Measurements from ENCODE around the gene CFB. TPM values are rescaled to one million over a fixed set of nuclear protein-coding genes. Genes with fewer than 3 reads are reported as not detected.

CFB gene
- total RNA-seq, 4 donors from 2014 or later, result 3.7 to 6.8 (median 5.1) TPM

DNA sequence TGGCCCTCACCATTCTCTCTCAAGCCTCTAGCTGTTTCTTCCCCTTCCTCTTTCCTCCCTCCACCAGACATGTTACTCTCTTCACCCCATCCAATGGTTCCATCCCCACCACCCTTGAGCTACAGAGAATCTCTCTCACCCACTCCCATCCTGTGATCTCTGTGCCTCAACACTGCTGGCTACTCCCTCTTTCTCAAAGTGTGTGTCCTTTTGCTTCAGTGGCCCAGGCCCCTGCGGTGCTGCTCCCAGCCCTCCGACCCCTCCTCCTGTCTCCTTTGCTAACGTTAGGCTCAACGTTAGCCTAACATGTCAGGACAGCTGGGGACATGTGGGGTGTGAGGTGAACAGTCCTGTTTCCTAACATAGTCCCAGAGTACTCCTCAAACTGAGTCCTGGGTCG, 7.0 kb downstream of the CFB start:
- DNase-seq (ENCODE audit: low spot score in 2 of 2), result no peak
- H3K27ac ChIP-seq, result no peak overlapping the region
- H3K4me3 ChIP-seq, result no peak overlapping the region
- 72% methylated on average over 5 of the region's 5 CpGs for WGBS
- no peaks in the 10 kb centered on the region for H3K27me3 ChIP-seq
- TF ChIP-seq POLR2A (IDR thresholded peaks at IDR 0.05) (no peak), POLR2AphosphoS5 (IDR thresholded peaks at IDR 0.05) (no peak), EP300 (IDR thresholded peaks at IDR 0.05) (no peak)
- TF ChIP-seq, protein P1, sequence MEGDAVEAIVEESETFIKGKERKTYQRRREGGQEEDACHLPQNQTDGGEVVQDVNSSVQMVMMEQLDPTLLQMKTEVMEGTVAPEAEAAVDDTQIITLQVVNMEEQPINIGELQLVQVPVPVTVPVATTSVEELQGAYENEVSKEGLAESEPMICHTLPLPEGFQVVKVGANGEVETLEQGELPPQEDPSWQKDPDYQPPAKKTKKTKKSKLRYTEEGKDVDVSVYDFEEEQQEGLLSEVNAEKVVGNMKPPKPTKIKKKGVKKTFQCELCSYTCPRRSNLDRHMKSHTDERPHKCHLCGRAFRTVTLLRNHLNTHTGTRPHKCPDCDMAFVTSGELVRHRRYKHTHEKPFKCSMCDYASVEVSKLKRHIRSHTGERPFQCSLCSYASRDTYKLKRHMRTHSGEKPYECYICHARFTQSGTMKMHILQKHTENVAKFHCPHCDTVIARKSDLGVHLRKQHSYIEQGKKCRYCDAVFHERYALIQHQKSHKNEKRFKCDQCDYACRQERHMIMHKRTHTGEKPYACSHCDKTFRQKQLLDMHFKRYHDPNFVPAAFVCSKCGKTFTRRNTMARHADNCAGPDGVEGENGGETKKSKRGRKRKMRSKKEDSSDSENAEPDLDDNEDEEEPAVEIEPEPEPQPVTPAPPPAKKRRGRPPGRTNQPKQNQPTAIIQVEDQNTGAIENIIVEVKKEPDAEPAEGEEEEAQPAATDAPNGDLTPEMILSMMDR (IDR thresholded peaks at IDR 0.05), result no peak
- H3K4me1 ChIP-seq, result peaks cover 5% of the 10 kb centered on the region
- H3K9me3 ChIP-seq, result no peaks in the 10 kb centered on the region
- H3K36me3 ChIP-seq, result peaks cover 65% of the 10 kb centered on the region

- Histone ChIP-seq H3K9me3 (no peaks in the 10 kb centered on the region), H3K4me3 (no peak overlapping the region), H3K27ac (no peak overlapping the region), H3K27me3 (no peaks in the 10 kb centered on the region), H3K36me3 (peaks cover 65% of the 10 kb centered on the region), H3K4me1 (peaks cover 15% of the 10 kb centered on the region)
- TF ChIP-seq, protein P1 (IDR thresholded peaks at IDR 0.05), result no peak
- TF ChIP-seq EP300 (IDR thresholded peaks at IDR 0.05) (no peak), POLR2A (IDR thresholded peaks at IDR 0.05) (no peak), POLR2AphosphoS5 (IDR thresholded peaks at IDR 0.05) (no peak)
- DNase-seq (ENCODE audit: low spot score in 2 of 2), result no peak
- 94% methylated on average over 28 of the region's 28 CpGs for WGBS
Observed at GRCh38 chr6:31954511-31954910, 8.6 kb downstream of the CFB start.

GRCh38 chr6:31956796-31957195, 10.9 kb downstream of the CFB start:
- Histone ChIP-seq H3K4me1 (peaks cover 24% of the 10 kb centered on the region), H3K27ac (no peak overlapping the region), H3K4me3 (no peak overlapping the region), H3K9me3 (no peaks in the 10 kb centered on the region), H3K36me3 (peaks cover 69% of the 10 kb centered on the region), H3K27me3 (no peaks in the 10 kb centered on the region)
- 91% methylated on average over 3 of the region's 3 CpGs for WGBS
- TF ChIP-seq POLR2A (IDR thresholded peaks at IDR 0.05) (no peak), POLR2AphosphoS5 (IDR thresholded peaks at IDR 0.05) (no peak)
- TF ChIP-seq, protein P1 (IDR thresholded peaks at IDR 0.05), result no peak
- no peak for DNase-seq (ENCODE audit: low spot score in 2 of 2)

GRCh38 chr6:31958412-31958740, 12.5 kb downstream of the CFB start:
- 11% methylated on average over 11 of the region's 11 CpGs for WGBS
- Histone ChIP-seq H3K27ac (peak overlapping the region; percentile 83), H3K27me3 (no peaks in the 10 kb centered on the region), H3K36me3 (peaks cover 69% of the 10 kb centered on the region), H3K9me3 (no peaks in the 10 kb centered on the region), H3K4me1 (peaks cover 24% of the 10 kb centered on the region), H3K4me3 (peak overlapping the region; percentile 84)
- no peak for TF ChIP-seq POLR2AphosphoS5 (IDR thresholded peaks at IDR 0.05)
- TF ChIP-seq, protein P1 (IDR thresholded peaks at IDR 0.05), result no peak
- no peak for TF ChIP-seq EP300 (IDR thresholded peaks at IDR 0.05)
- TF ChIP-seq POLR2A (IDR thresholded peaks at IDR 0.05), result no peak
- DNase-seq (ENCODE audit: low spot score in 2 of 2), result no peak

DNA sequence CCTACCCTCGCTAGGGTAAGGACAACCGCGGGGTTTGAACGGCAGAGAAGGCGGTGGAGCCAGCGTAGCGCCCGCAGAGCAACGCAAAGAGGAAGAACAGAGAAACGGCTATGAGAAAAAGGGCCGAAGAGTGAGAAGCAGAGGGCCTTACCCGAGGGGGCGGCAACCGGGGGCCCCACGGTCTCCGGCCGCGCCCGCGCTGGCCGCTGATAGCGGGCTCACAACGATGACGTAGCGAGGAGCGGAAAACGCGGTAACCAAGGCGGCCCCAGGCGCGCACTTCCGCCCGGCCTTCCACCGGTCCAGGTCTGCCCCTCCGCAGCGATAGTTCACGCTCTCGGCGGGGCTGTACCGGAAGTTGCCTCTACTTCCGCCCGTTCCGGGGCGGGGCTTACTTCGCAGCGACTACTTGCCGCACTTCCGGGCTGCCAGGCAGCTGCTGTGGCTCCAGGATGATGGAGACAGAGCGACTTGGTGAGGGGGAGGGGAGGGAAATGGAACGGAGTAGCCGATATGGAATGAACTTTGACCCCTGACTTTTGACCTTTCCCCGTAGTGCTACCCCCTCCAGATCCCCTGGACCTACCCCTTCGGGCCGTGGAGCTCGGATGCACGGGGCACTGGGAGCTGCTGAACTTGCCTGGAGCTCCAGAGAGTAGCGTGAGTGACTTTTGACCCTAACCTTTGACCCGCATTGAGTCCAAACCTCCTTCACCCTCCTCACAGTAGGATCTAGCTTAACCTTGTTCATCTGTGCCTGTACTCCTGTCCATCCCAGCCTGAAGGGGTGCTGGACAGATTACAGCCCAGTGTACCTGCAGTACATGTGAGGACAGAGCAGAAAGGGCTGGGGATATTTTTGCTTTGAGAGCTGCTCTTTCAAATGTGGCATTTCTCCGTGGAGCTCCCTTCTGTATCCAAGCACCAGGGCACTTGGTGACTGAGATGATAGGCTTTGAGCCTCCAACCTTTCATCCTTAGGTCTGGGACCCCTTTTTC, 13.1 kb downstream of the CFB start, which contains the start of the genes NELFE and SKIC2:
TSS of gene NELFE (minus strand) at position 231 of the 999 bp plus-strand sequence. CDS start 525 bp downstream, outside the sequence.
TSS of gene SKIC2 (plus strand) at position 435 of the 999 bp plus-strand sequence. CDS start at position 453, 18 bp downstream.
- Histone ChIP-seq H3K4me3 (peak within 1 kb of the TSS; percentile 84), H3K27me3 (no peaks in the 10 kb centered on the region), H3K4me1 (peaks cover 24% of the 10 kb centered on the region), H3K27ac (peak within 1 kb of the TSS; percentile 83), H3K9me3 (no peaks in the 10 kb centered on the region), H3K36me3 (peaks cover 69% of the 10 kb centered on the region)
- TF ChIP-seq POLR2A (IDR thresholded peaks at IDR 0.05), result peak in 1 of 2 donors; percentile 57
- peak in 2 of 3 donors; percentile 77 to 97 for TF ChIP-seq POLR2AphosphoS5 (IDR thresholded peaks at IDR 0.05)
- no peak for TF ChIP-seq EP300 (IDR thresholded peaks at IDR 0.05)
- TF ChIP-seq, protein P1 (IDR thresholded peaks at IDR 0.05), result no peak
- peak; percentile 98 to 99 for DNase-seq (ENCODE audit: low spot score in 2 of 2)
- WGBS, result 1% methylated on average over 26 of the region's 59 CpGs

Data from suprapubic skin (tissue), 4 donors.